ENCODE measurements around the gene PHAX.
A peak's percentile ranks its signal among the peaks of the same experiment; 100 is the strongest.
"Not testable (repeated sequence)": the region's sequence is repeated elsewhere in the genome, so short reads cannot be mapped to it uniquely, and the experiment has no call there.

PHAX gene

GRCh38 chr5:126600631-126601511, at the start of gene PHAX:
Gene PHAX (plus strand): TSS chr5:126600947. CDS start chr5:126600963, 16 bp downstream.
- peak within 1 kb of the TSS; percentile 96 for H3K4me3 ChIP-seq (ENCODE audit: low read length)
- no peak for TF ChIP-seq ZNF274 (IDR thresholded peaks at IDR 0.05; ENCODE audit: low read depth, low read length)

- no peak for TF ChIP-seq ZNF274 (IDR thresholded peaks at IDR 0.05; ENCODE audit: low read depth, low read length)
- H3K4me3 ChIP-seq (ENCODE audit: low read length): no peak overlapping the region
These were observed 48.1 kb upstream of the PHAX start for GRCh38 chr5:126552614-126553013.

- H3K4me3 ChIP-seq (ENCODE audit: low read length): not testable (repeated sequence)
These were observed 45.6 kb upstream of the PHAX start for GRCh38 chr5:126555101-126555500.

- H3K4me3 ChIP-seq (ENCODE audit: low read length): no peak overlapping the region
- TF ChIP-seq ZNF274 (IDR thresholded peaks at IDR 0.05; ENCODE audit: low read depth, low read length): no peak
These were observed 38.8 kb upstream of the PHAX start for GRCh38 chr5:126561908-126562307.

GRCh38 chr5:126562823-126563222, 37.9 kb upstream of the PHAX start:
- no peak for TF ChIP-seq ZNF274 (IDR thresholded peaks at IDR 0.05; ENCODE audit: low read depth, low read length)

GRCh38 chr5:126568206-126568755, 32.5 kb upstream of the PHAX start:
- TF ChIP-seq ZNF274 (IDR thresholded peaks at IDR 0.05; ENCODE audit: low read depth, low read length): no peak
- no peak overlapping the region for H3K4me3 ChIP-seq (ENCODE audit: low read length)

More at GRCh38 chr5:126562823-126563222, 37.9 kb upstream of the PHAX start:
- H3K4me3 ChIP-seq (ENCODE audit: low read length): no peak overlapping the region

GRCh38 chr5:126575644-126576043, 25.1 kb upstream of the PHAX start:
- no peak overlapping the region for H3K4me3 ChIP-seq (ENCODE audit: low read length)
- TF ChIP-seq ZNF274 (IDR thresholded peaks at IDR 0.05; ENCODE audit: low read depth, low read length): no peak

- TF ChIP-seq ZNF274 (IDR thresholded peaks at IDR 0.05; ENCODE audit: low read depth, low read length): no peak
- H3K4me3 ChIP-seq (ENCODE audit: low read length): no peak overlapping the region
These were observed 23.8 kb upstream of the PHAX start for GRCh38 chr5:126576974-126577373.

- no peak overlapping the region for H3K4me3 ChIP-seq (ENCODE audit: low read length)
- no peak for TF ChIP-seq ZNF274 (IDR thresholded peaks at IDR 0.05; ENCODE audit: low read depth, low read length)
These were observed 23.3 kb upstream of the PHAX start for GRCh38 chr5:126577415-126577814.

GRCh38 chr5:126579716-126580115, 21.0 kb upstream of the PHAX start:
- no peak overlapping the region for H3K4me3 ChIP-seq (ENCODE audit: low read length)
- no peak for TF ChIP-seq ZNF274 (IDR thresholded peaks at IDR 0.05; ENCODE audit: low read depth, low read length)

- no peak overlapping the region for H3K4me3 ChIP-seq (ENCODE audit: low read length)
- TF ChIP-seq ZNF274 (IDR thresholded peaks at IDR 0.05; ENCODE audit: low read depth, low read length): no peak
These were observed 17.0 kb upstream of the PHAX start for GRCh38 chr5:126583761-126584160.

- H3K4me3 ChIP-seq (ENCODE audit: low read length): no peak overlapping the region
- no peak for TF ChIP-seq ZNF274 (IDR thresholded peaks at IDR 0.05; ENCODE audit: low read depth, low read length)
These were observed 13.0 kb upstream of the PHAX start for GRCh38 chr5:126587551-126588390.

GRCh38 chr5:126589536-126590297, 11.0 kb upstream of the PHAX start:
- no peak overlapping the region for H3K4me3 ChIP-seq (ENCODE audit: low read length)
- no peak for TF ChIP-seq ZNF274 (IDR thresholded peaks at IDR 0.05; ENCODE audit: low read depth, low read length)

GRCh38 chr5:126591549-126591948, 9.2 kb upstream of the PHAX start:
- H3K4me3 ChIP-seq (ENCODE audit: low read length): no peak overlapping the region
- TF ChIP-seq ZNF274 (IDR thresholded peaks at IDR 0.05; ENCODE audit: low read depth, low read length): no peak
